NCI-H510A (cell line): ENCODE results near the gene TSR3.
A peak's percentile ranks its signal among the peaks of the same experiment; 100 is the strongest.
"Not testable (repeated sequence)": the region's sequence is repeated elsewhere in the genome, so short reads cannot be mapped to it uniquely, and the experiment has no call there.

ENCODE experiments used
- DNase-seq: peaks from one replicate; lab custom pipeline; 2025; lab: John Stamatoyannopoulos, UW

Gene TSR3

GRCh38 chr16:1337486-1337885, 14.2 kb downstream of the TSR3 start:
- DNase-seq: no peak

- DNase-seq: no peak
Measured at GRCh38 chr16:1336619-1337018, 15.1 kb downstream of the TSR3 start.

GRCh38 chr16:1335996-1336395, 15.7 kb downstream of the TSR3 start:
- no peak for DNase-seq

- no peak for DNase-seq
Measured at GRCh38 chr16:1335211-1335971, 16.3 kb downstream of the TSR3 start.

GRCh38 chr16:1334739-1335138, 16.9 kb downstream of the TSR3 start:
- DNase-seq: no peak

GRCh38 chr16:1333854-1334700, 17.6 kb downstream of the TSR3 start:
- DNase-seq: no peak

- DNase-seq: no peak
Measured at GRCh38 chr16:1333149-1333812, 18.4 kb downstream of the TSR3 start, which contains the start of gene BAIAP3. Gene BAIAP3, plus strand, starts transcription at chr16:1333645. Its CDS starts 4,905 bp downstream, at chr16:1338550.

GRCh38 chr16:1332618-1333148, 19.0 kb downstream of the TSR3 start:
- no peak for DNase-seq

- peak; percentile 67 for DNase-seq
Measured at GRCh38 chr16:1331712-1332617, 19.7 kb downstream of the TSR3 start.

GRCh38 chr16:1330931-1331711, 20.6 kb downstream of the TSR3 start:
- DNase-seq: no peak

- DNase-seq: no peak
Measured at GRCh38 chr16:1330260-1330914, 21.3 kb downstream of the TSR3 start.

- not testable (repeated sequence) for DNase-seq
Measured at GRCh38 chr16:1328961-1329360, 22.7 kb downstream of the TSR3 start.

- not testable (repeated sequence) for DNase-seq
Measured at GRCh38 chr16:1328136-1328535, 23.5 kb downstream of the TSR3 start.

- DNase-seq: no peak
Measured at GRCh38 chr16:1327619-1327947, 24.1 kb downstream of the TSR3 start.

- DNase-seq: no peak
Measured at GRCh38 chr16:1326946-1327618, 24.6 kb downstream of the TSR3 start.

- no peak for DNase-seq
Measured at GRCh38 chr16:1326391-1326790, 25.3 kb downstream of the TSR3 start.

GRCh38 chr16:1325673-1326371, 25.9 kb downstream of the TSR3 start:
- no peak for DNase-seq

GRCh38 chr16:1325261-1325660, 26.4 kb downstream of the TSR3 start:
- DNase-seq: no peak

- no peak for DNase-seq
Measured at GRCh38 chr16:1324286-1324826, 27.3 kb downstream of the TSR3 start.
